Adipocyte (in vitro differentiated cells): Measurements from ENCODE around the gene LAS1L.
"Not testable (repeated sequence)": the region's sequence is repeated elsewhere in the genome, so short reads cannot be mapped to it uniquely, and the experiment has no call there.

Experiments used
- DNase-seq: peaks from one replicate; pipeline ENCODE4 v3.0.0-alpha.2; 2015; ENCODE audit warnings: low read depth
- H3K27me3 ChIP-seq: replicated peaks from 2 replicates; pipeline ENCODE4 v1.7.0; 2013; ENCODE audit warnings: mild to moderate bottlenecking, low read length, moderate library complexity; ENCODE audit not compliant: control insufficient read depth, insufficient read depth
- H3K36me3 ChIP-seq: 2 replicates; pipeline ENCODE4 v1.7.0; 2013; ENCODE audit warnings: low read length, mild to moderate bottlenecking, moderate library complexity; ENCODE audit not compliant: control insufficient read depth, insufficient read depth, severe bottlenecking
- H3K4me1 ChIP-seq: 2 replicates; pipeline ENCODE4 v1.7.0; 2013; ENCODE audit warnings: mild to moderate bottlenecking, low read length, moderate library complexity; ENCODE audit not compliant: control insufficient read depth, insufficient read depth
- H3K4me3 ChIP-seq: 2 replicates; pipeline ENCODE4 v1.7.0; 2013; ENCODE audit warnings: mild to moderate bottlenecking, low read length, moderate library complexity
- H3K9ac ChIP-seq: 2 replicates; pipeline ENCODE4 v1.7.0; 2013; ENCODE audit warnings: mild to moderate bottlenecking, low read length, moderate library complexity
- H3K9me3 ChIP-seq: 2 replicates; pipeline ENCODE4 v1.7.0; 2013; ENCODE audit warnings: mild to moderate bottlenecking, low read length, moderate library complexity; ENCODE audit not compliant: control insufficient read depth

Gene LAS1L

DNA sequence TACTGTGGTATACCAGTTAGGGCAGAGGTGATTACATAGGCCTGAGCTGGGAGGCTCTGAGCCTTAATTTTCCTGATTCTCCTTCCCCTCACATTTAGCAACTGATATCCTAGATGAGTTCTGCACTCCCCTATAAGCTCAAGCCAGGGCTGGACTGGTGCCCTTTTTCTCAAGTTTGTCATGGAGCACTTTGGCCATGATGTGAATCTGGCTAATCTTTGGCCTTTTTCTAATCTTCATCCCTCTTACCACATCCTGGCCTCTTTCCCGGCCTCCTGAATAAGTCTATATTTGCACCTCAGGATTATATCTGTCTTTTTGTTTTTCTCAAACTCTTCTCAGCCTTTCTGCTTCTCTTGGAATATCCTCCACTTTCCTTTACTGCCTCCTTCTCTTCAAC lies 10.9 kb upstream of the LAS1L start:
- no peak overlapping the region for H3K9ac ChIP-seq
- no peaks in the 10 kb centered on the region for H3K9me3 ChIP-seq
- H3K27me3 ChIP-seq: peaks cover 11% of the 10 kb centered on the region
- no peak overlapping the region for H3K4me3 ChIP-seq
- no peak for DNase-seq
- H3K4me1 ChIP-seq: no peaks in the 10 kb centered on the region
- no peaks in the 10 kb centered on the region for H3K36me3 ChIP-seq

DNA sequence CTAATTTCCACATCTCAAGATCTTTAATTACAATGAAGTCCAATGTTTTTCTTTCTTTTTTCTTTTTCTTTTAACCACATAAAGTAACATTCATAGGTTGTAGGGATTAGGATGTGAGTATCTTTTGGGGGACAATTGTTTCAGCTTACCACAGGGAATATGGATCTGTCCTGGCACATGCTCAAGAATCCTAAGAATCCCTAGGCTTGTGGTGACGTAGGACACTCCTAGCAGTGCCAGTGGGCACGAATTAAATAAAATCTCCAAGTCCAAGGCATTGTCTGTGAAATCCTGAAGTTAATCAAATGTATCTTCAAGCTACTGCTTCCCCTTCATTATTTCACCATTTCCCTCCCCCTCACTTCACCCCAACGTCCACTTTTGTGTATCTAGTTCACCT lies 2.6 kb upstream of the LAS1L start:
- Histone ChIP-seq H3K9me3 (no peaks in the 10 kb centered on the region), H3K4me1 (peaks cover 12% of the 10 kb centered on the region), H3K27me3 (peaks cover 3% of the 10 kb centered on the region), H3K4me3 (no peak overlapping the region), H3K9ac (no peak overlapping the region), H3K36me3 (no peaks in the 10 kb centered on the region)
- no peak for DNase-seq

DNA sequence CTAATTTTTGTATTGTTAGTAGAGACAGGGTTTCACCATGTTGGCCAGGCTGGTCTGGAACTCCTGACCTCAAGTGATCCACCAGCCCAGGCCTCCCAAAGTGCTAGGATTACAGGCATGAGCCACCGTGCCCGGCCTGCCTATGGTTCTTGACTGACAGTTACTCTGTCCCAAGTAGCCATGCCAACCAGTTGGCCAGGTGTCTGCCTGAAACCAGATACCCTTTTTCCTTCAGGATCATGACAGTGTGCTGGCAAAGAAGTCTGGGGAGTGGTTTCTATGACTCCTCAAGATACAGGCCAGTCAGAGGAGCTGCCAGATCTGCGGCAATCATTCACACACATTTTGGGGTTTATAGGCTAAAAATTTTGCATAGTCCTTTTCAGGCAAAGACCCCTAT lies 1.7 kb upstream of the LAS1L start:
- peaks cover 12% of the 10 kb centered on the region for H3K4me1 ChIP-seq
- no peak for DNase-seq
- H3K27me3 ChIP-seq: no peaks in the 10 kb centered on the region
- H3K9ac ChIP-seq: no peak overlapping the region
- H3K36me3 ChIP-seq: peaks cover 3% of the 10 kb centered on the region
- no peaks in the 10 kb centered on the region for H3K9me3 ChIP-seq
- no peak overlapping the region for H3K4me3 ChIP-seq

DNA sequence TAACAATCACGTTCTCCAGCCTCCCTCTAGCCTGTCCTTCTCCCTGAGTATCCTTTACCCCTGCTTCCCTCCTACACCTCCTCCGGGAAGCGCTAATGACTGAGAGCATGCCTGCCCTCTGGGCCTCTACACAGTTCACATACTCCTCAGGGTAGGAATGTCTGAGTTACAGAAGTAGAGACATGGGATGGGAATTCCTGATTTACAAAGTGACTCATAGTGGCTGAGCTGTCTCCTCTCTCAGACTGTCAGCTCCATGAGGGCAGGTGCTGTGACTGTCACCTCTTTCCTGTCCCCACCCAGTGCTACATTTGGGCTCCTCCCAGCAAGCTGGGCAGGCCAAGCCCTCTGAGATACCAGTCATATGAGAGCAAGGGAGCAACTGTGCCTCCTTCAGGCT lies 2.6 kb downstream of the LAS1L start:
- DNase-seq: no peak
- peaks cover 3% of the 10 kb centered on the region for H3K27me3 ChIP-seq

DNA sequence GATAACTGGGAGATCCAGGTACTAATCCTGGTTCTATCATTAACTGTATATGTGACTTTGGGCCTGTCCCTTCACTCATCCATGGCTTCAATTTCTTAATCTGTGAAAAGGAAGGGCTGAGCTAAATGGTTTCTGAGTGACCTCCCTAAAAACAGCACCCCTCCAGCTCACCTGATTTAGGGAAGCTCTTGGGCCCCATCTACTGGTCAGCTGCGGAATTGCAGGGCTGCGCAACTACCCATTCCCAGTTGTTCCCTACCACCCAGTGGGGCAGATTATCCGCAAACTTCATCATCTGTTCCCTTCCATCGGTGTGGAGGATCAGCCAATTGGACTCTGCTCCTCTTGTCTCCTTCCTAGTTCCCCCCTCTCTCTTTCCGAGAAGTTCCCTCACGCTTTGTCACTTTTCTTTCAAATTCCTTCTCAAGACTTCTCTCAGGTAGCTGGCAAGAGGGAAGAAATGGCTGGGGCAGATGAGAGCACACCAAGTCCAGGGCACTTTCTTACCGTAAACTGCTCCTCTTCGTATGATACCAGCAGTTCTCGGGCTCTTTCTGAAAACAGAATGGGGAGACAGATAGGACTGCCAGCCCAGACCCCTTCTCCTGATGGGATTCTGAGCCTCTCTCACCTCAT lies 5.8 kb downstream of the LAS1L start:
- no peak overlapping the region for H3K4me3 ChIP-seq
- H3K9ac ChIP-seq: no peak overlapping the region
- peaks cover 37% of the 10 kb centered on the region for H3K36me3 ChIP-seq
- peak; percentile 60 for DNase-seq
- peaks cover 8% of the 10 kb centered on the region for H3K27me3 ChIP-seq
- no peaks in the 10 kb centered on the region for H3K9me3 ChIP-seq
- peaks cover 12% of the 10 kb centered on the region for H3K4me1 ChIP-seq

More for the DNA sequence above, 2.6 kb downstream of the LAS1L start:
- Histone ChIP-seq H3K36me3 (peaks cover 24% of the 10 kb centered on the region), H3K9me3 (no peaks in the 10 kb centered on the region), H3K4me1 (peaks cover 12% of the 10 kb centered on the region), H3K9ac (no peak overlapping the region), H3K4me3 (no peak overlapping the region)

DNA sequence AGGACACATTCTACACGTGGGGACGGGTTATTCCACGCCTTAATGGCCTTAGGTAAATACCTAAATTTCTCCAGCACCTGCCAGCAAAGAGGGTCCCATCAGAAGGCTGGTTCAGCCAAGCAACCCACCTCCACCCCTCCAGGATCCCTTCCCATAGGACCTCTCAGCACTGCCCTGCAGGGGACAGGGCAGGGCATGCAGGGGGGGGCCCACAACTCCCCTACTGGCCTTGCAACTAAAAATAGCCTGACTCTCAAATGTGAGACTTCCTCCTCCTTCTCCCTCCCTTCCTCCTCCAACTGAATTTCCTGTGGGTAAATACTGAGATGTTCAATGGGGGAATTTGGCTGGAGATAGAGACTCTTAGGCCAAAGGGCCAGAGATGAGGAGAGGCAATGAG lies 6.3 kb downstream of the LAS1L start:
- H3K4me1 ChIP-seq: peaks cover 8% of the 10 kb centered on the region
- no peak overlapping the region for H3K9ac ChIP-seq
- no peak for DNase-seq
- H3K4me3 ChIP-seq: no peak overlapping the region
- peaks cover 40% of the 10 kb centered on the region for H3K36me3 ChIP-seq
- H3K9me3 ChIP-seq: no peaks in the 10 kb centered on the region
- H3K27me3 ChIP-seq: peaks cover 8% of the 10 kb centered on the region

DNA sequence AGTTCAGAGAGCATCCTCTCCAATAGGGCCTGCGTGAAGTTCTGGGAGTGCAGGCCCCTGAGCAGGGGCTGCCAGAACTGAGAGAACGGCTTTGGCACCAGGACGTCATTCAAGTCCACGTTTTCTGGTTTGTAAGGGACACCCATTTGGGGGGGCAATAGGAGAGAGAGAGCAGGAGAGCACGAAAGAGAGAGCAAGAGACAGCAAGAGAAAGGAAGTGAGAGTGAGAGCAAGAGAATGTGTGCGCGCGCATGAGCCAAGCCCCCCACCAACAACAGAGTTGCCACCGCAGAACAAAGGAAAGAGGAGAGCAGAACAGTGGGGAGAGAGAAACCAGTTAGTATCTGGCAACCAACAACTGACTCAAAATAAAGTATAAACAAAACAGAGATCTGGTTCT lies 10.4 kb downstream of the LAS1L start:
- peaks cover 49% of the 10 kb centered on the region for H3K36me3 ChIP-seq

DNA sequence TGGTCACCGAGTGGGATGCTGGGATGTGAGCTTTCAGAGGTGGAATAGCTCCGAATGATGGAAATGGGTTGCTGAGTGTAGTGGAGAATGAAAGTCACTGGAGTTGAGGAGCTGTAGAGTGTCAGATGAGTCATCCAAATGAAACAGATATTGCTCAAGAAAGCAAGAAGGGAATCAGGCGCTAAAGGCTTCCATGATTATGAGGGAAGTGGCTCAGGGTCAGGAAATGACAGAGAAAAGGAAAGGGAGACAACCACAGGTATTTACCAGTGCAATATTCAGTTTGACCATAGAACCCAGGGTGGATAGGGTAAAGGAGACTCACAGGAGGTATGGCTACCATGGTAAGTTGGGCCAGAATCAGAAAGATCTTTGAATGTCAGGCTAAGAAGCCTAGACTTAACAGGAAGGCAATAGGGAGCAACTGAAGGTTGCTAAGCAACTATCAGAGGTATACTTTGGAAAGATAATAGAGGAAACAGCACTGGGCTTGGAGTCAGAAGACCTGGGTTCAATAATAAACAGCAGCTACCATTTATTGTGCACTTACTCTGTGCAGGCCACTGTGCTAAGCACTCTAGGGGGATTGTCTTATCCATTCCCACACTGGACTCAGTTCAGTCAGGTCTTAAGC lies 11.7 kb downstream of the LAS1L start:
- Histone ChIP-seq H3K27me3 (peaks cover 9% of the 10 kb centered on the region), H3K4me3 (no peak overlapping the region), H3K9ac (no peak overlapping the region), H3K9me3 (no peaks in the 10 kb centered on the region), H3K4me1 (peaks cover 3% of the 10 kb centered on the region), H3K36me3 (peaks cover 41% of the 10 kb centered on the region)
- peak; percentile 12 for DNase-seq

More for the DNA sequence above, 10.4 kb downstream of the LAS1L start:
- H3K9me3 ChIP-seq: no peaks in the 10 kb centered on the region
- no peak overlapping the region for H3K9ac ChIP-seq
- H3K4me1 ChIP-seq: peaks cover 3% of the 10 kb centered on the region
- no peak for DNase-seq
- H3K4me3 ChIP-seq: no peak overlapping the region
- H3K27me3 ChIP-seq: peaks cover 6% of the 10 kb centered on the region

DNA sequence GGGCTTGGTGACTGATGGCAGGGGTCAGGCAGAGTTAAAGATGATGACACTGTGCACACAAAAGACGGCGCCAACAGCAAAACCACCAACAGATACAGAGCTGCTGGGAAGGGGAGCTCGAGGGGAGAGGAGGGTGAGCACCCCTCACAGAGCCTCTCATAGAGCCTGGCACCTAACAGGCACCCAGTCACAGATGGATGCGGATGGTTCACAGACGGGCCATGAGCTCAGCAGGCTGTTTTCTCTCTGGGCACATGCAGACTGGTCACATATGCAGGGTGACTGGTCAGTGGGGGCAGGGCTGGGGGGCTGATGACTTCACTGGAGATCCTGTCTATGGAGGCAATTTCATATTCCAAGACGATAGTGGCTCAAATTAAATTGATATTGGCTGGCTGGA lies 15.1 kb downstream of the LAS1L start:
- Histone ChIP-seq H3K36me3 (peaks cover 40% of the 10 kb centered on the region), H3K27me3 (peaks cover 12% of the 10 kb centered on the region)
- not testable (repeated sequence) for H3K9ac ChIP-seq, H3K9me3 ChIP-seq, H3K4me1 ChIP-seq, DNase-seq, H3K4me3 ChIP-seq

DNA sequence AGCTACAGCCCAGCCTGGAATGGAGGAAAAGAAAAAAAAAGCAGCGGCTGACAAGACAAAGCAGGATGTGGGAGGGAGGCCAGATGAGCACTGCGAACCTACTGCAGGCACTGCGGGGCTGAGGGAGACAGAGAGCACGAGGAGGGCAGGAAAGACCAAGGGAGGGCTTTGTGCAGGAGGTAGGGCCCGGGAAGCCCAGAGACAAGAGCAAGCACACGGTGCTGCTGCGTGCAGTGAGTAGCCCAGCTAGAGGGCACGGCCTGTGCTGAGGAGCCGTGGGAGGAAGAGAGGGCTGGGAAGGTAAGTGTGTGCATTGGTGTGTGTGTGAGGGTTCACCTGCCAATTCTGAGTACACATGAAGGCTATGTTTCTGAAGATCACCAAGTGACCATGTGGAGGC lies 15.6 kb downstream of the LAS1L start:
- H3K9me3 ChIP-seq, H3K9ac ChIP-seq, H3K4me1 ChIP-seq, H3K4me3 ChIP-seq, DNase-seq: not testable (repeated sequence)
- H3K36me3 ChIP-seq: peaks cover 38% of the 10 kb centered on the region
- H3K27me3 ChIP-seq: peaks cover 12% of the 10 kb centered on the region

DNA sequence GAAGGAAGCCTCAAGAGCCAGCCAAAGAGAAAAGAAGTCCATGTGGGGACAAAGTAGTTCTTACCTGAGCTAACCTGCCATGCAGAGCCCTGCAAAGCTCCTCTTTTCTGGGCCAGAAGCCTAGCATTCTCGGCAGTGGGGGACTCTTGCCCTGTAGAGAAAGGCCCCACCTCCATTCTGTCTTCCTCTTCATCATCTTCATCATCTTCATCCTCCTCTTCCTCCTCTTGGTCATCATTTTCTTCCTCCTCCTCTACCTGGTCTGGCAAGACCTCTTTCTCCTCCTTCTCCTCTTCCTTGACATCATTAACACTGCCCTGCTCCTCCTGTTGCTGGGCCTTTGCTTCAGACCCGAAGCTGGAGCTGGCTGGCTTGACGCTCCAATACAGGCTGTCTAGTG lies 16.7 kb downstream of the LAS1L start:
- Histone ChIP-seq H3K27me3 (peaks cover 12% of the 10 kb centered on the region), H3K9me3 (no peaks in the 10 kb centered on the region), H3K4me3 (no peak overlapping the region), H3K36me3 (peaks cover 30% of the 10 kb centered on the region), H3K9ac (no peak overlapping the region), H3K4me1 (peaks cover 3% of the 10 kb centered on the region)
- no peak for DNase-seq

DNA sequence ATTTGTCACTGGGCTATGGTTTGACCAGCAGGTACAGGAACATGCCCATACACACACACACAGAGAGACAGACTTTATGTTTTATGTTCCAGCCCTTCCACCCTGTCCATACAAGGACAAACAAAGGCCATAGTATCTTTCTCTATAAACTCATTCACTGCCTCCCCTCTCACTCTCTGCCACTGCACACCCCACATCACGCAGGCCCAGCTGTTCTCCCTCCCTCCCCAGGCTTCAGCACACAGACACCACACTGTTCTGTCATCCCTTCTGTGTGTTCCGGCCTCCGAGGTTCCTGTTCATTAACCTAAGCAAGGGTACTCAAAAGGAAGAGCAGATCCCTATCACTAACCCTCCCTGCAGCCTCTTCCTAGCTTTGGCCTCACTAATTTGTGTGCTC lies 17.8 kb downstream of the LAS1L start:
- Histone ChIP-seq H3K9me3 (no peaks in the 10 kb centered on the region), H3K4me1 (no peaks in the 10 kb centered on the region), H3K9ac (no peak overlapping the region), H3K36me3 (peaks cover 26% of the 10 kb centered on the region), H3K27me3 (peaks cover 12% of the 10 kb centered on the region), H3K4me3 (no peak overlapping the region)
- no peak for DNase-seq
